A172 (cell line): ENCODE data around the gene COQ7. TPM values are rescaled to one million over a fixed set of nuclear protein-coding genes. Genes with fewer than 3 reads are reported as not detected.

Experiments
- DNase-seq: peaks from one replicate; pipeline ENCODE4 v3.0.0-alpha.2; 2015; ENCODE audit warnings: low spot score
- total RNA-seq: library from RNA; depleted of rRNA; stranded (reverse); fragments of >200 nt; shearing (Covaris generic); gene quantifications from 2 replicates; pipeline ENCODE4 v1.2.3, GENCODE V29; 2014; rRNA removed

COQ7 gene
- 39.0 and 50.5 TPM in 2 replicates for total RNA-seq

DNA sequence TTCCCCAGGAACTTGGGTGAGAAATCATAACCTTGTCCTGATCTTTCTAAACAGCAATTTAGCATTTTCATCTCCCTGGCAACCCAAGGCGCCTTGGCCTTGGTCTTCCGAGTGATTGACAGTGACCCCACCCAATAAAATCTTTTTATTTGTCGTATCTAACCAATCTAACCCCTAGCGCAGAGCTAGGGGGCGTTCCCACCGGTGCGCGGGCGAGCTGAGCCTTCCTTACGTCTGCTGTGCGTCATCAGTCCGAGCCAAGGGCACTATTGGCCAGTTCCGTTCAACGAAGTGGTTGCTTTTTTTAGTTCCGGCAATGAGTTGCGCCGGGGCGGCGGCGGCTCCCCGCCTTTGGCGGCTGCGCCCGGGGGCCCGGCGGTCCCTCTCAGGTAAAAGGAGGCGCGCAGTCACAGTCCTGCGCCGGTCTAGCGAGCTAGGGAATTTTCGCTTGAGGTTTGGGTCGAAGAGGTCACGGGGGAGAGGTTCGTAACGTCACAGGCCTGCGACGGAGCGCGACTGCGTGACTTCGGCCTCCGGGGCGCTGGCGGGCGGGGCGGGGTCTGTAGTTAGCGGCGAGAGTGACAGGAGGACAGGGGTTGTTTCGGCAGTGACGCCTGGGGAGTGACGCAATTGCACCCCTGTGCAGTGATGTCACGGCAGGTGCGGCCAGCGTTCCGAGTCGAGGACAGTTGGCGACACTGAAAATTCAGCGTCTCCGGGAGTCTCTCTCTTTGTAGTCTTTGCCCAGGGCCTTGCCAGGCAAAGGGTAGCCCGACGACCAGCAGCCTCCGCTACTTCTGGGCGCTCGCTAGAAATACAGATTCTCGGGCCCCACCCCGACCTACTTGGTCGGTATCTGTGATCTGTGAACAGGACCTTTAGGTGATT is at the start of gene COQ7:
Gene COQ7 (plus strand): TSS at position 266 of the 888 bp plus-strand sequence. CDS start 51 bp downstream, at position 317.
- DNase-seq = peak; percentile 100

DNA sequence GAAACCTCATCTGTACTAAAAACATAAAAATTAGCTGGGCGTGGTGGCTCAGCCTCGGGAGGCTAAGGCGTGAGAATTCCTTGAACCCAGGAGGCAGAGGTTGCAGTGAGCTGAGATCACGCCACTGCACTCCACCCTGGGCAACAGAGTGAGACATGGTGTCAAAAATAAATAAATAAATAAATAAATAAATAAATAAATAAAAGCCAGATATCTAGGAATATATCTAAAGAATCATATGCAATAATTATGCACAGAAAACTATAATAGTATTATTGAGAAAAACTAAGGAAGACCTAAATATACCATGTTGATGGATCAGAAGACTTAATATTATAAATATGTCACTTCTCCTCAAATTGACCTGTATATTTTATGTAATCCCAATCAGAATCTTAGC is 46.7 kb upstream of the COQ7 start:
- DNase-seq = no peak

DNA sequence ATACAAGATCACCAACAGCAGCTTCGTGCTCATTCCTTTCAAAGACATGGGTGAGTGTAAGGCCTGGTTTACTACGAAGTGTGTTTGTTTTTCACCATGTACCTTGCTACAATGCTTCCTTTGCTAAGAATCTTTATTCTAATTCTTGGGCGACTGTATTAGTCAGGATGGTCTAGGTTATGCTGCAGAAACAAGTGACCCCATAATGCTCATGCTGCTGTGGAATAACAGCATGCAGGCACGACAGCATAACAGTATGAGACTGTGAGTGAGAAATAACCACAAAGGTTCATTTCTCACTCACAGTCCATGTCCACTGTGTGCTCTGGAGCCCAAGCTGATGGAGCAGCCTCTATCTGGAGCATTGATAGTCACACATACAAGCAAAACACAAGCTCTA is 45.7 kb upstream of the COQ7 start:
- no peak for DNase-seq

DNA sequence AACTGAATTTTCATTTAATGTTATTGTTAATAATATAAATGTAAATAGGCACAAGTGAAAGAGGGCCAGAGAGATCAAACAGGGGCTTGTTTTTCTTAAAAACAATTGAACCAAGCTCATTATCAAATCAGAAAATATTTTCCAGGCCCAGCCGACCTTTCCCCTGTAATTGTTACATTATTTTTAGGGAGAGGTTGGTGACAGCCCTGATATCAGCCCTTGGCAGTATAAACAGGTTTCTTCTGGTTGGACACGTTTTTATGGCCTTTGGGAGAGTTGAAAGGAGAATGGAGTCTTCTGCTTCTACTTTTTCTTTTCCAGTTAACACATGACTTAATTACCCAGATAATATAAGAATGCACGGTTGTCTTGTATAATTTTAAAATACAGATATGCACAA is 40.0 kb upstream of the COQ7 start:
- DNase-seq = no peak

DNA sequence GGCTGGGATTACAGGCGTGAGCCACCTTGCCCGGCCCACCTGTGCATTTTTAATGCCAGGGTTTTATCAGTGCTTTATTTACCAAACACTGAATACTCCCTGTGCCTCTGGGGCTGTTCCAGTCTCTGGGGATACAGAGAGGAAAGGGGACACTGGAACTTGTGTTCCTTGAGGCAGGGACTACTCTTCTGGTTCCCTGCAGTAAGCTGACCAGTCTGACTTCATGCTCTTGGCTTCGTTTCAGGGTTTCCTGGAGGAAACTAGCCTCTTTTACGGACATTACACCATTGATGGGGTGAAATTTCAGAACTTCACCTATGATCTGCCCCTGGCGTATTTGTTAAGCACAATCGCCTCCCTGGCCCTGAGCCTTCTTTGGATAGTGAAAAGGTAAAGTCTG is 37.4 kb upstream of the COQ7 start:
- DNase-seq = no peak

DNA sequence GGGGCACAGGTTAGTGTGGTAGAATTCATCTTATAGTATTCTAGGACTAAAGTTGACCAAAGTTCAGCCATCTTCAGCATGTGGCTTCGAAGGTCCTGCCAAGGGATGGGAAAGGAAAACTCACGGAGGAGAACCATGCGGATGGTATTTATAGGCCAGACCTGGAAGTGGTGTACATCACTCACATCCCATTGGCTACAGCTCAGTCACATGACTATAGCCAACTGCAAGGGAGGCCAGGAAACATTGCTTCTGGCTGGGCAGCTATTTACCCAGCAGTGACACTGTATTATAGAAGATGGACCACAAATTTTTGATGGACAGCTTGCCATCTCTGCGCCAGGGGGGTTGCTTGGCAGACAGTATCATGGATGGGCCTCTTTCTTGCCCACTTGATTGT is 35.7 kb upstream of the COQ7 start:
- no peak for DNase-seq

DNA sequence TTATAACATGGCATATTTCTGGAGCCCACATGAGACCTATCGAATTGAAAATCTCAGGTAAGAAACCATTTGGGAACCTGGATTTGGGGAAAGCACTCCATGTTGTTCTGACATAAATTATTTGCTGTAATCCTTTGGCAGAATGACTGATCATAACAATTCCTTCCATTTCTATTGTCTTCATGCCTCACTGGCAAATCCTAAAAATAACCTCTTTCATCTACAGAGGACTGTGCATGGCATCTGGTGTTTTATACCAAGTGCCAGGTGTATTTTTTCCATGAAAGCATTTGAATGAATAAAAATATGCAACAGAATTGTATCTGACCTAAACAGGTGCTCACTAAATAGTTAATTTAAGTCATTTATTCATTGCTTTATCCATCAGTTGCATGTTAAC is 33.7 kb upstream of the COQ7 start:
- no peak for DNase-seq

DNA sequence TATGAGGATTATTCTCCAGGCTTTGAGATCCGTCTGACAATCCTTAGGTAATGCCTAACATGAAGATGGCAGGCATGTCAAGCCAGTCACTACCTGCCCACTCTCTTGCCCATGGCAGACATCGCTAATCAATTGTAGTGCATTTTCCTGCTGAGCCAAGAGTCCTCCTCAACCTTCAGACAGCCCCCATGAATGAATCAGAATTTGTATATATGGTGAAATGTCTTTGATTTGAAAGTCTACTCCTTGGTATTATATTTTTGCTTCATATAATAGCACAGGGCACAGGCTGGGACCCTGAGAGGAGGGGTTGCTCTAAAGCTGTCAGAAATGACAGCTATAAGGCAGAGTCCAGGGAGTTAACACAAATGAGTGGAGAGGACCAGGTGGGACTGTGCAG is 27.0 kb upstream of the COQ7 start:
- DNase-seq = no peak

DNA sequence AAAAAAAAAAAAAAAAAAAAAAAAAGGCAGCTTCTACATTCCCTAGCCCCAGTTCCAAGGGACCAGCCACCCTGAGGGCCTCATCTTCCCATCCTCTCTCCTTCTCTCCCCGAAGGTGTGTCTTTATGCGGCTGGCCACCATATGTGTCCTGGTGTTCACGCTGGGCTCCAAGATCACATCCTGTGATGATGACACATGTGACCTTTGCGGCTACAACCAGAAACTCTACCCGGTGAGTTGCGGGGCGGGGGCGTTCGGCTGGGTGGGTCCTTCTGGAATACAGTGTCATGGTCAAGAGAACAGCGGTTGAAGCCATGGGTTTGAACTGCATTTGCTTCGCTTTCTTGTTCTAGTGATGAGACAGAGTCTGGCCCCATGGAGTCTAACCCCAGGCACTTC is 22.6 kb upstream of the COQ7 start:
- DNase-seq = no peak

DNA sequence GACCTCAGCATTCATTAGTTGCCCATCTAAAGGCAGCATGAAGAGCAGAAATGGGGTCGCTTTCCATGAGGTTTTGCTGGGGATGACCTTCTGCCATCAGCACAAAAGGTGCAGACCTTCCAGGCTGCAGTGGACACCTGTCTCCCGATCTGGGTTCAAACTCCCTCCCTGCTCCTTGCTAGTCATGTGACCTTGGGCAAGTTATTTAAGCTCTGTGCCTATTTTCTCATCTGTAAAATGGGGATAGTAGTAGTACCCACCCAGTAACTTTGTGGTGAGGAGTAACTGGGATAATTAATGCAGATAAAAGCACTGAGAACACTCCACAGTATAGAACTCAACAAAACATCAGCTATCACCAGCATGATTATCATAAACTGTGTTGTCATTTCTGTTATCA is 21.4 kb upstream of the COQ7 start:
- DNase-seq = no peak

DNA sequence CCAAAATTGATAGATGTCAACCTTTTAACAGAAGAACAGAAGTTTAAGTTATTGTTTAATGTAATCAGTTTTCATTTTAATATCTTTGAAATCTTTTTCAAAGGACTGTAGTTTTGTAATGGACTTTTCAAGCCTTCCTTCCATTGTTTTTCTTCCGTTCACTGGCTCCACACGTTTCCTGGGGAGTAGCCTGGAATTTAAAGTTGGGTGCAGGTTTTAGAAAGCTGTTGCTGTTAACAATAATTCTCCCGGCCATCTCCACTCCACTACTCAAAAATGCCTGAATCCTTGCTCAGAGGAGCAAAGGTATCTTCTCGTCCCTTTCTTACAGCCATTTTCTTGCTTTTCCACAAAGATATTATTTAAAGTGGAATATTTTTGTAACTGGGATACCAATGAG is 4.7 kb upstream of the COQ7 start:
- DNase-seq = no peak

DNA sequence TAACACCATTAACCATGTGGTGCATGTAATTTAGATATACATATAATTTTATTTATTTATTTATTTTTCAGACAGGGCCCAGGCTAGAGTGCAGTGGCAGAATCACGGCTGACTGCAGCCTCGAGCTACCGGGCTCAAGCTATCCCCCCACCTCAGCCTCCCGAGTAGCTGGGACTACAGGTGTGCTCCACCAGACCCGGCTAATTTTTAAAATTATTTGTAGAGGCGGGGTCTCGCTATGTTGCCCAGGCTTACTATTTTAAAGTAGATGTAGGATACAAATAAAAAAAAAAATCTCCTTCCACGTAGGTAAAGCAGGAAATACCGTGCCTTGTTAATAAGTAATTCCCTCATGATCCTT is 446 bp upstream of the COQ7 start:
- DNase-seq = no peak

DNA sequence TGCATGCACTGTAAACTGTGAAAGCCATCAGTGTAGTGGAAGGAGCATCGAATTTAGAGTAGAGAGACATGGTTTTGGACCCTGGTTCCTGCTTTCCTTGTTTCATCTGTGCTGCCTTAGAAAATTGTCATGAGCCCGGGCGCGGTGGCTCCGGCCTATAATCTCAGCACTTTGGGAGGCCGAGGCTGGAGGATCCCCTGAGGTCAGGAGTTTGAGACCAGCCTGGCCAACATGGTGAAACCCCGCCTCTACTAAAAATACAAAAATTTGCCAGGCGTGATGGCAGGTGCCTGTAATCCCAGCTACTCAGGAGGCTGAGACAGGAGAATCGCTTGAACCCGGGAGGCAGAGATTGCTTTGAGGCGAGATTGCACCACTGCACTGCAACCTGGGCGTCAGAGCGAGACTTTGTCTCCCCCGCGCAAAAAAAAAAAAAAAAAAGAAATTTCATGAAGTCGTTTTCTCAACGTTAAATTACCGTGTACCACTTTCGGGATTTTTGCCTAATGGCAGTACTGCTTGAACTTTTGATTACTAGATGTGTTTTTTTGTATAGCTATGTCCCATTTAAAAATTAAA is 912 bp downstream of the COQ7 start:
- no peak for DNase-seq

DNA sequence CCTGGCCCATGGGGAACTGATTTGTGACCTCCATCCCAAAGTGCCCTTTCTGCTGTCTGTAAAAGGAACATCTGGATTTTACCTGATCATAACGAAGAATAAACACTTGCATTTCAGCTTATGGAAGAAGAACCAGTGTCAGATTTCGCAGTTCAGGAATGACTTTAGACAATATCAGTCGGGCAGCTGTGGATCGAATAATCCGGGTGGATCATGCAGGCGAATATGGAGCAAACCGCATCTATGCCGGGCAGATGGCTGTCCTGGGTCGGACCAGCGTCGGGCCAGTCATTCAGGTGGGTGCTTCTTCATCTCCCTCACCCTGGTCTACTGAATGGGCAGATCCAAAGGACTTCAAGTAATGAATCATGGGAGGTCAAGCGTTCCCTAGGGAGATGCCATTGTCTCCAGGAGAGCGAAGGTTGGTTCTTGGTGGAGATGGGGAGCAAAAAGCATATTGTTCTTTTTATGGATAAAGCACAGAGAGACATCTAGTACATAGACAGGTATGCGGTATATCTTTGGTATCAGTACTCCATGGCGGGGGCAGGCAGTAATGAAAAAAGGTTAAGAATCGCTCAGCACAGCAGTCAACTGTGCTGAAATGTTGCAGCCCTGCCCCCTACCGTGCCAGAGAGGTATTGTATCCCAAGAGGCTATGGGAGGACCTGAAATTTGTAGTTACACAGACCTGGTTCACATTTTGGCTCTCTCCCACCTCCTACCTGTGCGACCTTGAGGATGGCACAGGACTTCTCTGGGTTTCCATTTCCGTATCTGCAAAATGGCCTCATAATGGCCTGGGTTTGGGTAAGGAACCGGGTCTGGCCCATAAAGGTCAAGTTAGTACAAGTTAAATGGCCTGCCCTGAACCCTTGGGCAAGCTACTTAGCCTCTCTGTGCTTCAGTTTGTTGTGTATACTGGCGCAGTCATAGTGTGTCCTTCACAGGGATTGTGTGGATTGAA is 4.7 kb downstream of the COQ7 start:
- peak; percentile 61 for DNase-seq

DNA sequence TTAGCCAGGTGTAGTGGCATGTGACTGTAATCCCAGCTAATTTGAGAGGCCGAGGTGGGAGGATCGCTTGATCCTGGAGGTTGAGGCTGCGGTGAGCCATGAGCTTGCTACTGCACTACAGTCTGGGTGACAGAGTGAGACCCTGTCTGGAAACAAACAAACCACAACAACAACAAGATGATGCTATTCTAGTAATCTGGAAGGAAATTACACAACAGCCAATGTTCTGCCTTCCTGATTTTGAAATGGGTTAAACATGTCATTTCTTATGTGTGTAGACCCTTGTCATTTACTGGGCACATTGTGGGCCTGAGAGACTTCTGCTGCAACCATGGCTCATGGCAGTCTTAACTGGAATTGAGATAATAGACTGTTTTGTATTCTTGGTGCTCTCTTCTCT is 5.9 kb downstream of the COQ7 start:
- DNase-seq = no peak

DNA sequence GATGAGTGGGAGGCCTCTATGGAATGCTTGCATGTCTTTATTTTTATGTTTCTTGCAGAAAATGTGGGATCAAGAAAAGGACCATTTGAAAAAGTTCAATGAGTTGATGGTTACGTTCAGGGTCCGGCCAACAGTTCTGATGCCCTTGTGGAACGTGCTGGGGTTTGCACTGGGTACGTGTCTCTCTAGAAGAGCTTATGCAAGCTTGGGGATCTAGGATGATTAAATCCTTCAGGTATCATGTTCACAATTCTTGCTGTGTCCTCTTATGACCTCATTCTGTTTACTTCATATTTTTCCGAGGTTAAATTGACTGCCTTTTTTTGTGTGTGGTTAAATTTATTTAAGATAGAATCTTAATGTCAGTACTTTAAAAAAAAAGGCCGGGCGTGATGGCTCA is 6.4 kb downstream of the COQ7 start:
- no peak for DNase-seq

DNA sequence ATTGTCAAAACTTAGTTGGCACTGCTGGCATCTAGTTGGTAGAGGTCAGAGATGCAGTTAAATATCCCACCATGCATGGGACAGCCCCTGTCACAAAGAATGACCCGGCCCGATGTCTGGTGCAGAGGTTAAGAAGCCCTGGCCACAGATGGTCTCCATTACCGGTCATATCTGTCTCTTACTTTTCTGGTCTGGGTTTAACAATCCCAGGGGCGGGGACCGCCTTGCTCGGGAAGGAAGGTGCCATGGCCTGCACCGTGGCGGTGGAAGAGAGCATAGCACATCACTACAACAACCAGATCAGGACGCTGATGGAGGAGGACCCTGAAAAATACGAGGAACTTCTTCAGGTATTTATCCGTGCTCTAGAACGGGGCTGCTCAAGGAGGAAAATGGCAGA is 8.1 kb downstream of the COQ7 start:
- DNase-seq = no peak

DNA sequence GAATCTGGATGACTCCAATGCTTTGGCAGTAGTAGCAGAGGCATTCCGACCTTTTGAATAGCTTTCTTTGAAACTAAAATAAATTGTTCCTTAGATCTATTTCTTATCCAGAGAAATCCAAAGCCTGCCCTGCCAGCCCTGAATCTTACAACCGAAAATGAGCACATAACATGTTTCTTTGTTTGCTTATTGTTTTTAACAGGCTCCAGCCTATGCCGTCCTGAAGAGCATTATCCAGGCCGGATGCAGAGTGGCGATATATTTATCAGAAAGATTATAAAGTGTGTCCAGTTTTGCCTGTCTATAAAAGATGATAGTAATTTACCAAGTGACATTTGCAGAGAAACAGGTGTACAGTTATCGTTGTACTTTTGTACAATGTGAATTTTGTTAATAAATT is 10.5 kb downstream of the COQ7 start:
- no peak for DNase-seq

DNA sequence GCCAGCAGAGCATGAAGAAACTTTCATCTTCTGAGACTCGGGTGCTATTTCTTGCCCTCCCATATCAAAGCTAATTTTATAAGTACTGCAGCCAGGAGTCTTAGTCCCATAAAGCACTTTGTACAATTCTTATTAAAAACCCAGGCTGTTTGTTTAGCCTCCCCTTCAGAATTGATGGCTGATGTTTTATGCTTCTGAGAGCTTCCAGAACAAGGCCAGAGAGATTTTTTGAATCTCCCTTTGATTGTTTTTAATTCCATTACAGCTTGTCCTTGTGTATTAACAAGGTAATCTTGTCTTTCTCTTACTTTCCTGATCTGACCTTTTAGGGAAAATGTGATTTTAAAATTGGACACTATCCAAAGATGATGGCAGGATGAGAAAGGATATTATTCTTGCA is 16.3 kb downstream of the COQ7 start:
- no peak for DNase-seq

DNA sequence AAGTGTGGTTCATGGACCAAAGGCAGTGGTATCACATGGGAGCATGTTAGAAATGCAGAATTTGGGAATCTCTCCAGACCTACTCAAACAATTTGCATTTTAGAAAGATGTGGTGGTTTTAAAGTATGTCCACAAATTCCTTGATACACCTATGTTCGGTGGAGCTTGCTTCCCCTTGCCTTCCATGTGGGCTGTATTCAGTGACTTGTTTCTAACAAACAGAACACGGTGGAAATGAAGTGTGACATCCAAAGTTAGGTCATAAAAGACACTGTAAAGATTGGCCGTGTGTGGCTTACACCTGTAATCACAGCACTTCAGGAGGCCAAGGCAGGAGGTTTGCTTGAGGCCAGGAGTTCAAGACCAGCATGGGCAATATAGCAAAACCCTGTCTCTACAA is 16.7 kb downstream of the COQ7 start:
- DNase-seq = no peak

DNA sequence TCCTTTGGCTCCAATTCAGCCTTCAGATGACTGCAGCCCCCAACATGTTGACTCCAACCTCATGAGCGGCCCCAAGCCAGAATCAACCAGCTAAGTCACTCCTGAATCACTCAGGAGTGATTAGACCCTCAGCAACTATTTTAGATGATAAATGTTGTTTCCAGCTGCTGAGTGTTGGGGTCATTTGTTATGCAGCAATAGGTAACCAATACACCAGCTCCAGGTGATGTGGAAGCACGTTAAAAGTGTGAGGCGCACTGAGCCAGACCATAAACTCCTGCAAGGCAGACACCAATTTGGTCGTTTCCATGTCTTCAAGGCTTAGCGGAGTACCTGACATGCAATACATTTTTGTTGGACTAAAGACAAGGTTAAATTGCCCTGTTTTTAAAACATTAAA is 17.5 kb downstream of the COQ7 start:
- DNase-seq = no peak

DNA sequence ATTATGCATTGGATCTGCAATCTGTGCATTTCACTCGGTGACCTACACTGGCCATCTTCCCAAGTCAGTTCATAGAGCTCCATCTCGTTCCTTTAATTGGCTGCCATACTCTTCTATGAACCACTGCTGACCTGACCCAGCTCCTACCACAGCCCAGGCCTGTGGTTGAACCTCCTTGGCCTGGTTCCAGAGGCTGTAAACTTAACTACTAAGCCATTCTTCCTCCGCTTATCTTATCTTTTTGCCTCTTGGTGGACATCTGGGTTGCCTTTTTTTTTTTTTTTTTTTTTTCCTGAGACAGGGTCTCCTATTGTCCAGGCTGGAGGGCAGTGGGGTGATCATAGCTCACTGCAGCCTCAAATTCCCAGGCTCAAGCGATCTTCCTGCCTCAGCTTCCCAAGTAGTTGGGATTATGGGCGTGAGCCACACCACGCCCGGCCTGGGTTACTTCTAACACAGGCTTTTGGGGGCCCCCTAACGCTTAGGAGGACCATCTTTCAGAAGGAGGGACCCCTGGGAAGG is 18.3 kb downstream of the COQ7 start:
- DNase-seq = peak; percentile 77
